K562 (cell line): ENCODE results near the gene PHKG1. TPM values are rescaled to one million over a fixed set of nuclear protein-coding genes. Genes with fewer than 3 reads are reported as not detected.

Experiments used
- BRF1 ChIP-seq: IDR thresholded peaks from 3 replicates; pipeline ENCODE4 v1.6.1; 2011; ENCODE audit warnings: borderline replicate concordance, mild to moderate bottlenecking; ENCODE audit not compliant: insufficient read length; ENCODE audit errors: extremely low read depth
- CREB3 ChIP-seq: fragments of 450-650 bp; conservative IDR thresholded peaks from 2 replicates; pipeline ENCODE4 v1.6.1; 2016; ENCODE audit warnings: missing genetic modification characterization, low read depth, mild to moderate bottlenecking, missing compliant biosample characterization, moderate library complexity
- CREBBP ChIP-seq: IDR thresholded peaks from one replicate; pipeline ENCODE4 v1.6.1; 2012; ENCODE audit warnings: low read depth, mild to moderate bottlenecking, control low read depth, inconsistent platforms, low read length
- DDX20 ChIP-seq: fragments of 450-650 bp; IDR thresholded peaks from 2 replicates; pipeline ENCODE4 v1.6.1; 2016; ENCODE audit warnings: missing genetic modification characterization, low read depth, mild to moderate bottlenecking, missing compliant biosample characterization, moderate library complexity
- E2F8 ChIP-seq: fragments of 450-650 bp; IDR thresholded peaks from 2 replicates; pipeline ENCODE4 v1.7.1; 2018; ENCODE audit warnings: mild to moderate bottlenecking, low read depth; ENCODE audit not compliant: partially characterized antibody
- HDAC2 ChIP-seq: fragments of 450-650 bp; IDR thresholded peaks from 2 replicates; pipeline ENCODE4 v1.6.1; 2016; ENCODE audit warnings: mild to moderate bottlenecking
- HSF4 ChIP-seq: fragments of 250-450 bp; sonication (Bioruptor Pico); IDR thresholded peaks from 2 replicates; pipeline ENCODE4 v2.1.2; 2022; ENCODE audit warnings: mild to moderate bottlenecking, moderate library complexity, borderline replicate concordance
- IFI16 ChIP-seq: fragments of 250-450 bp; sonication (Bioruptor Pico); IDR thresholded peaks from 2 replicates; pipeline ENCODE4 v2.1.2; 2022; ENCODE audit warnings: mild to moderate bottlenecking, inconsistent platforms
- NCOR1 ChIP-seq: fragments of 450-650 bp; IDR thresholded peaks from 2 replicates; pipeline ENCODE4 v1.6.1; 2016; ENCODE audit warnings: mild to moderate bottlenecking, moderate library complexity
- SMARCA4 ChIP-seq: fragments of 450-650 bp; IDR thresholded peaks from 2 replicates; pipeline ENCODE4 v1.6.1; 2016
- SMC3 ChIP-seq: conservative IDR thresholded peaks from 2 replicates; pipeline ENCODE4 v1.6.1; 2011; ENCODE audit warnings: low read depth, low read length, improper control_type of control experiment; ENCODE audit not compliant: insufficient read depth
- SUPT5H ChIP-seq: fragments of 450-650 bp; IDR thresholded peaks from 2 replicates; pipeline ENCODE4 v1.6.1; 2016
- UBTF ChIP-seq, 2 experiments: IDR thresholded peaks; 2 replicates each; pipeline ENCODE4 v1.6.1; 2012; ENCODE audit warnings: improper control_type of control experiment in 2 of 2, low read depth in 2 of 2, low read length in 2 of 2, borderline replicate concordance in 1 of 2
- XRCC5 ChIP-seq: fragments of 200-400 bp; formaldehyde crosslinking; IDR thresholded peaks from 2 replicates; pipeline ENCODE4 v1.6.1; 2017; ENCODE audit warnings: low read depth, mild to moderate bottlenecking, low read length
- ZBTB12 ChIP-seq: fragments of 250-450 bp; sonication (Bioruptor Pico); IDR thresholded peaks from 2 replicates; pipeline ENCODE4 v1.4.0; 2020
- ZNF395 ChIP-seq: fragments of 200-800 bp; sonication (Bioruptor generic); IDR thresholded peaks from 2 replicates; pipeline ENCODE4 v1.6.1; 2017; ENCODE audit warnings: missing genetic modification characterization, missing compliant biosample characterization
- polyA plus RNA-seq, 8 experiments: library from polyadenylated mRNA; depleted of rRNA in 4 of 8; stranded (reverse) in 5 of 8; unstranded in 3 of 8; fragments of >200 nt; fragmentation: Nextera tagmentation in 2 of 8; fragmentation: Illumina TruSeq in 1 of 8; extraction: Ambion mirVana in 2 of 8; extraction: Trizol in 1 of 8; gene quantifications; 2 replicates each; pipeline versions ENCODE4 v1.2.1 to v1.2.3, GENCODE V29; 2011 to 2014; ENCODE audit warnings: inconsistent platforms in 1 of 8, missing spikeins in 1 of 8
- total RNA-seq, 7 experiments: library from RNA; depleted of rRNA in 6 of 7; stranded (reverse); fragments of >200 nt in 6 of 7; fragmentation: Illumina TruSeq in 2 of 7; extraction: Trizol in 2 of 7; gene quantifications; 2 replicates each; pipeline versions ENCODE4 v1.2.1 to v1.2.3, GENCODE V29; 2011 to 2021; ENCODE audit warnings: low replicate concordance in 1 of 7

Gene PHKG1
- total and polyA plus RNA-seq, 9 of the 15 experiments (the other 6 are each of a cell fraction or from before 2014, with no cell fraction given) = 0.10 to 0.83 (median 0.46) TPM

GRCh38 chr7:56051339-56052191 is 41.2 kb downstream of the PHKG1 start, which contains the start of the genes CCT6A and PSPH (continued):
- TF ChIP-seq E2F8 (no peak), CREBBP (no peak), ZBTB12 (CRISPR knock-in tag) (no peak), HSF4 (CRISPR knock-in tag) (no peak), IFI16 (no peak), BRF1 (no peak), SMARCA4 (no peak; the same call in 1 of the 2 replicates), SMC3 (no peak), ZNF395 (CRISPR knock-in tag) (no peak), HDAC2 (peak; percentile 27; the same call in 1 of the 2 replicates), CREB3 (no peak), UBTF (IDR thresholded peaks at IDR 0.05; ENCODE audit: borderline replicate concordance in 1 of 2, low read depth in 2 of 2, low read length in 2 of 2) (0 out of 4 replicates have a peak, but pooled peaks of 1 of the 2 experiments have one; percentile 48), NCOR1 (no peak), DDX20 (tag) (no peak), SUPT5H (peak; percentile 89), XRCC5 (no peak; the same call in 1 of the 2 replicates)
